ENCODE results near the gene GOLGA7B. TPM values are rescaled to one million over a fixed set of nuclear protein-coding genes. Genes with fewer than 3 reads are reported as not detected.
"Not testable (repeated sequence)": the region's sequence is repeated elsewhere in the genome, so short reads cannot be mapped to it uniquely, and the experiment has no call there.

The GOLGA7B gene
- polyA plus RNA-seq, 1 of the 3 experiments (the other 2 are of a cell fraction), result 0.03 TPM

- no peak for TF ChIP-seq RXRA (IDR thresholded peaks at IDR 0.05; ENCODE audit: borderline replicate concordance, low read depth)
- TF ChIP-seq ZBTB33 (IDR thresholded peaks at IDR 0.05; ENCODE audit: borderline replicate concordance, low read depth), result no peak
- no peak for TF ChIP-seq REST (IDR thresholded peaks at IDR 0.05; ENCODE audit: low read depth, low read length)
These were observed 11.6 kb upstream of the GOLGA7B start (continued) for GRCh38 chr10:97838091-97838490.

- POLR2A ChIA-PET, result not testable (repeated sequence)
- 92% methylated on average over 16 of the region's 22 CpGs for WGBS (ENCODE audit: low lambda C conversion rate)
These were observed 8.5 kb upstream of the GOLGA7B start for GRCh38 chr10:97841166-97841565.

GRCh38 chr10:97842114-97842513 lies 7.5 kb upstream of the GOLGA7B start:
- H2AFZ ChIP-seq (ENCODE audit: low read depth); POLR2A ChIA-PET; H3K27ac ChIP-seq (ENCODE audit: low read depth in 2 of 2, low read length in 1 of 2); CTCF ChIA-PET; H3K9me2 ChIP-seq; H3K4me2 ChIP-seq; H3K4me1 ChIP-seq (ENCODE audit: control insufficient read depth in 1 of 2, insufficient read depth in 2 of 2, low read depth in 1 of 2, low read length in 1 of 2); H3K9ac ChIP-seq; H3K27me3 ChIP-seq (ENCODE audit: insufficient read depth); H3K4me3 ChIP-seq (ENCODE audit: low read depth in 2 of 2, low read length in 1 of 2); DNase-seq; H3K36me3 ChIP-seq (replicated peaks in 1 of 2; ENCODE audit: control insufficient read depth in 1 of 2, insufficient read depth in 2 of 2, low read length in 1 of 2); H3K79me2 ChIP-seq (ENCODE audit: insufficient read depth); H3K9me3 ChIP-seq; H4K20me1 ChIP-seq (ENCODE audit: insufficient read depth): not testable (repeated sequence)
- H3F3A ChIP-seq (replicated peaks; ENCODE audit: insufficient read depth), result peaks cover 14% of the 10 kb centered on the region
- WGBS (ENCODE audit: low lambda C conversion rate), result 76% methylated on average over 1 of the region's 3 CpGs

More at GRCh38 chr10:97841166-97841565, 8.5 kb upstream of the GOLGA7B start:
- H3K27me3 ChIP-seq (ENCODE audit: insufficient read depth); H3K36me3 ChIP-seq (replicated peaks in 1 of 2; ENCODE audit: control insufficient read depth in 1 of 2, insufficient read depth in 2 of 2, low read length in 1 of 2); DNase-seq; H3K4me1 ChIP-seq (ENCODE audit: control insufficient read depth in 1 of 2, insufficient read depth in 2 of 2, low read depth in 1 of 2, low read length in 1 of 2); H3K9ac ChIP-seq; H2AFZ ChIP-seq (ENCODE audit: low read depth); H3K4me2 ChIP-seq; H3K27ac ChIP-seq (ENCODE audit: low read depth in 2 of 2, low read length in 1 of 2); CTCF ChIA-PET; H4K20me1 ChIP-seq (ENCODE audit: insufficient read depth); H3K4me3 ChIP-seq (ENCODE audit: low read depth in 2 of 2, low read length in 1 of 2); H3K9me2 ChIP-seq; H3K9me3 ChIP-seq; H3K79me2 ChIP-seq (ENCODE audit: insufficient read depth): not testable (repeated sequence)
- H3F3A ChIP-seq (replicated peaks; ENCODE audit: insufficient read depth), result peaks cover 14% of the 10 kb centered on the region

Measured in SK-N-SH (cell line).